Thyroid gland (tissue), 4 donors: ENCODE results near the gene ZSCAN5C.

Experiments used
- CTCF ChIP-seq, 6 experiments: fragments of 200-600 bp in 3 of 6; fragments of 450-650 bp in 3 of 6; sonication (generic) in 3 of 6; IDR thresholded peaks; one replicate each; pipeline ENCODE4 v1.5.1; 2016 to 2019; ENCODE audit warnings: antibody characterized with exemption in 6 of 6, mild to moderate bottlenecking in 2 of 6, inconsistent platforms in 1 of 6, moderate library complexity in 1 of 6
- POLR2A ChIP-seq, 2 donors: fragments of 450-650 bp; IDR thresholded peaks; one replicate each; pipeline ENCODE4 v1.6.1; 2017; ENCODE audit warnings: antibody characterized with exemption in 2 of 2, mild to moderate bottlenecking in 2 of 2, moderate library complexity in 1 of 2

GRCh38 chr19:56193981-56194640 lies 8.0 kb upstream of the ZSCAN5C start:
- TF ChIP-seq CTCF (IDR thresholded peaks at IDR 0.05) (no peak), POLR2A (IDR thresholded peaks at IDR 0.05) (no peak)
